HTERT RPE-1 (cell line): ENCODE results near the gene FUT6.
"Not testable (repeated sequence)": the region's sequence is repeated elsewhere in the genome, so short reads cannot be mapped to it uniquely, and the experiment has no call there.

ENCODE experiments used
- in situ Hi-C: fragments of 300-500 bp; cut with MboI; formaldehyde crosslinking; loops from 4 replicates; pipeline ENCODE4 v1.14.3; 2020; ENCODE audit warnings: low sequenced_read_pairs

FUT6 gene

DNA sequence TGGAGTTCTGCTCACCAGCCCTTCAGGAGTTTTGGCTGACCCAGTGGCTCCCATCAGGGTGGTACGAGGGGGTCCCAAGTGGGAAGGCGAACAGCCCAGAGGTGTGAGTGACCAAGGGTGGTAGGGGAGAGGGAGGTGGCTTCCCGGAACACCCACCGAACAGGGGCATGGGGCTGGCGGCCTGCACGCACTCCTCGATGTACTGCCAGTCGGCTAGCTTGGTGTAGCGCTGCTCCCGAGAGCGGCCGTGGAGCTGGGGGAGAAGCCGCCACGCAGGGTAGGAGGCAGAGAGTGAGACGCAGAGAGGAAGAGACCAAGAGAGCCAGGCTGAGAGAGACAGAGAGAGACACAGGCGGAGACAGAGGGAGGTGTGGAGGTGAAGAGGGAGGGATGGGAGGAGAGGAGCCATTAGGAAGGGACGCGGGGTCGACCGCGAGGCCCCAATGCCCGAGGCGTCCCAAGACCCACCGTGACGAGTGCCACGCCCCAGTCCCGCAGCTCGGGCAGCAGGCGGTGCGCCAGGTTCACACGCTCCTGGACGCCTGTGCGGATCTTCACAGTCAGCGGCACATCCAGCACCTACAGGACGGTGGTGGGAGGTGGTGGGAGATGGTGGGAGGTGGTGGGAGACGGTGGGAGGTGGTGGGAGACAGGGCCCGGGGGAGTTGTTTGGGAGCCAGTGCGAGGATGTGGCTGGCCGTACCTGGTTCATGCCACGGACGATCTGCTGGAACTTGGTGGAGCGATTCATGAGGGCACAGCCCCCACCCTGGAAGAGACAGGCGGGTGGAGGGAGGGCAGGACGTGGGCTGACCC, 52.7 kb downstream of the FUT6 start:
- in situ Hi-C loops, result no loop called here

- in situ Hi-C loops, result no loop called here
These were observed 54.1 kb downstream of the FUT6 start for GRCh38 chr19:5785423-5785822.

DNA sequence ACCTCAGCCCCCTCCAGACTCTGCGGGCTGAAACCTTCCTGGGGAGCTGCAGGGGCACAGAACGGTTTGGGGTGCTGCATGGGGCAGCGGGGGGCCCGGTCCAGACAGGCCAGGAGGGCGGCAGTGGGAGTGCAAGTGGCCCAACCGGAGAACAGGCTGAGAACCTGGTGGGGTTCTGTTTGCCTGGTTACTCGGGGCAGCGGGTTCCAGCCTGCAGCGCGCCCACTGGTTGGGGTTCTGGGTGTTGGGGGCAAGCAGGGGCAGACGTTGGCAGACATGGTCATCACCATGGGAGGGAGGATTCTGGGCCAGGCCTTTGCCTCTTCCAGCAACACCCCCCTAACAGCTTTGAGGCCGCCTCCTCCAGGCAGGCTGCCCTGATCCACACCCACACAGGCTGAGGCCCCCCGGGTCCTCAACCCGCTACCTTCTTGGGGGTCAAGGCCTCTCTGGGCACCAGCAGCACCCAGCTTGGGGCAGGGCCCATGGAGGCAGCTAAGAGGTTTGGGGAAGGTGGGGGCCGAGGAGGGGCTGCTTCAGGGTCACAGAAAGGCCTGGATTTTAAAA, 54.8 kb downstream of the FUT6 start, which contains the start of gene PRR22:
Gene PRR22 (minus strand): TSS at position 166 of the 567 bp plus-strand sequence. CDS start 86 bp downstream, at position 80.
- in situ Hi-C loops, result no loop called here

- in situ Hi-C loops, result no loop called here
These were observed 56.3 kb downstream of the FUT6 start for GRCh38 chr19:5782945-5783919.

- in situ Hi-C loops, result no loop called here
These were observed 57.2 kb downstream of the FUT6 start for GRCh38 chr19:5782322-5782721.

- in situ Hi-C loops, result not testable (repeated sequence)
These were observed 58.6 kb downstream of the FUT6 start for GRCh38 chr19:5780916-5781315.
